ENCODE data around the gene CR1.

DNA sequence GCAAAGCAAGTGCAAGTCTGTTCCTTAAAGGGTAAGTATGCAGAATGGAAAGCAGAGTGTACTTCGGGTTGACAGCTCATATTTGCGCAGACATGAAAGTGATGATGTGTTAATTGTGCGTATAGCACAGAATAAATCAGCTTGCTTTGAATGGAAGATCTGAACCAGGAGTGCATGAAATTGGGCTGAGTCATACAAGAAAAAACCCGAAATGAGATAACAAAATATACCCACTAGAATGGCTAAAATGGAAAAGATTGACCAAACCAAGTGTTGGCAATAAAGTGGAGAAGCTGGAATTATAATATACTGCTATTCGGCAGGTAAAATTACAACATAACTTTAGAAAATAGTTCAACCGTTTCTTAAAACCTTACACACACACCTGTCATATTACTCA lies 177.4 kb downstream of the CR1 start:
- no peak for TF ChIP-seq CTCF (conservative IDR thresholded peaks at IDR 0.05; ENCODE audit: low read depth in 2 of 2)
- TF ChIP-seq EZH2phosphoT487 (IDR thresholded peaks at IDR 0.05; ENCODE audit: unreplicated experiment) = no peak
- TF ChIP-seq EZH2 (IDR thresholded peaks at IDR 0.05; ENCODE audit: low read depth, unreplicated experiment) = no peak
- no peak for TF ChIP-seq REST (IDR thresholded peaks at IDR 0.05; ENCODE audit: unreplicated experiment)
- no peak for TF ChIP-seq POLR2AphosphoS5 (IDR thresholded peaks at IDR 0.05; ENCODE audit: low read depth)

Data from GM23338 (cell line).